WTC11 (cell line): ENCODE measurements around the gene YBX2. TPM values are rescaled to one million over a fixed set of nuclear protein-coding genes. Genes with fewer than 3 reads are reported as not detected.

Experiments
- CTCF ChIP-seq: fragments of 200-600 bp; IDR thresholded peaks from 2 replicates; pipeline ENCODE4 v1.8.0; 2022; ENCODE audit warnings: antibody characterized with exemption
- ESRRA ChIP-seq: sonication (generic); formaldehyde crosslinking; IDR thresholded peaks from 2 replicates; pipeline ENCODE4 v1.8.1; 2022; ENCODE audit warnings: mild to moderate bottlenecking, missing genetic modification reagents, borderline replicate concordance
- FOXP1 ChIP-seq: sonication (generic); formaldehyde crosslinking; IDR thresholded peaks from 2 replicates; pipeline ENCODE4 v1.8.0; 2022; ENCODE audit warnings: missing genetic modification reagents, mild to moderate bottlenecking, moderate library complexity, borderline replicate concordance
- GTF2I ChIP-seq: fragments of 250-450 bp; sonication (Bioruptor Pico); conservative IDR thresholded peaks from 2 replicates; pipeline ENCODE4 v1.4.0; 2021; ENCODE audit warnings: mild to moderate bottlenecking
- HMGA2 ChIP-seq: fragments of 250-450 bp; sonication (Bioruptor Pico); IDR thresholded peaks from 2 replicates; pipeline ENCODE4 v1.4.0; 2021; ENCODE audit warnings: mild to moderate bottlenecking, moderate library complexity
- IRF2 ChIP-seq: sonication (generic); formaldehyde crosslinking; IDR thresholded peaks from 2 replicates; pipeline ENCODE4 v1.8.0; 2022; ENCODE audit warnings: low read depth, missing genetic modification reagents, borderline replicate concordance
- JAZF1 ChIP-seq: fragments of 250-450 bp; sonication (Bioruptor Pico); IDR thresholded peaks from 2 replicates; pipeline ENCODE4 v1.9.0; 2021; ENCODE audit warnings: moderate library complexity, mild to moderate bottlenecking, inconsistent platforms
- KAT7 ChIP-seq: sonication (generic); formaldehyde crosslinking; IDR thresholded peaks from 2 replicates; pipeline ENCODE4 v1.8.1; 2023; ENCODE audit warnings: missing genetic modification reagents, mild to moderate bottlenecking, borderline replicate concordance
- NFATC4 ChIP-seq: fragments of 250-450 bp; sonication (Bioruptor Pico); IDR thresholded peaks from 2 replicates; pipeline ENCODE4 v1.9.0; 2021; ENCODE audit warnings: mild to moderate bottlenecking
- NFYB ChIP-seq: sonication (generic); formaldehyde crosslinking; conservative IDR thresholded peaks from 2 replicates; pipeline ENCODE4 v1.8.0; 2022; ENCODE audit warnings: low read depth, missing genetic modification reagents
- NR1H2 ChIP-seq: sonication (generic); formaldehyde crosslinking; IDR thresholded peaks from 2 replicates; pipeline ENCODE4 v1.9.0; 2021; ENCODE audit warnings: mild to moderate bottlenecking, moderate library complexity, missing genetic modification reagents
- NR3C1 ChIP-seq: sonication (generic); formaldehyde crosslinking; conservative IDR thresholded peaks from 2 replicates; pipeline ENCODE4 v1.8.1; 2023; ENCODE audit warnings: low read depth, mild to moderate bottlenecking, missing genetic modification reagents
- OVOL2 ChIP-seq: fragments of 250-450 bp; sonication (Bioruptor Pico); IDR thresholded peaks from 2 replicates; pipeline ENCODE4 v1.9.0; 2021; ENCODE audit warnings: mild to moderate bottlenecking, borderline replicate concordance
- PRRX2 ChIP-seq: fragments of 250-450 bp; sonication (Bioruptor Pico); IDR thresholded peaks from 2 replicates; pipeline ENCODE4 v1.8.0; 2021; ENCODE audit warnings: mild to moderate bottlenecking
- SMAD3 ChIP-seq: sonication (generic); formaldehyde crosslinking; IDR thresholded peaks from 2 replicates; pipeline ENCODE4 v1.8.0; 2022; ENCODE audit warnings: missing genetic modification reagents, mild to moderate bottlenecking, borderline replicate concordance
- STAT6 ChIP-seq: sonication (generic); formaldehyde crosslinking; conservative IDR thresholded peaks from 2 replicates; pipeline ENCODE4 v1.8.1; 2023; ENCODE audit warnings: mild to moderate bottlenecking, low read depth, missing genetic modification reagents, moderate library complexity
- TEAD4 ChIP-seq: sonication (generic); formaldehyde crosslinking; IDR thresholded peaks from 2 replicates; pipeline ENCODE4 v1.8.0; 2022; ENCODE audit warnings: mild to moderate bottlenecking, missing genetic modification reagents
- ZNF232 ChIP-seq: sonication (generic); formaldehyde crosslinking; IDR thresholded peaks from 2 replicates; pipeline ENCODE4 v1.8.0; 2022; ENCODE audit warnings: mild to moderate bottlenecking, missing genetic modification reagents
- ZNF317 ChIP-seq: sonication (generic); formaldehyde crosslinking; IDR thresholded peaks from 2 replicates; pipeline ENCODE4 v1.8.1; 2023; ENCODE audit warnings: low read depth, mild to moderate bottlenecking, moderate library complexity, missing genetic modification reagents, borderline replicate concordance
- ZNF416 ChIP-seq: fragments of 250-450 bp; sonication (Bioruptor Pico); IDR thresholded peaks from 2 replicates; pipeline ENCODE4 v1.9.0; 2021; ENCODE audit warnings: mild to moderate bottlenecking, inconsistent platforms
- total RNA-seq: library from RNA; stranded (reverse); gene quantifications from 3 replicates; pipeline ENCODE4 v1.2.3, GENCODE V29; 2021
- TF ChIP-seq, protein P1 (sequence below): sonication (generic); formaldehyde crosslinking; IDR thresholded peaks from 2 replicates; pipeline ENCODE4 v1.8.1; 2023; ENCODE audit warnings: mild to moderate bottlenecking, missing genetic modification reagents
- TF ChIP-seq, protein P2 (sequence below): sonication (generic); formaldehyde crosslinking; conservative IDR thresholded peaks from 2 replicates; pipeline ENCODE4 v1.8.1; 2022; ENCODE audit warnings: mild to moderate bottlenecking, missing genetic modification reagents
- TF ChIP-seq, protein P3 (sequence below): sonication (generic); formaldehyde crosslinking; IDR thresholded peaks from 2 replicates; pipeline ENCODE4 v1.8.1; 2022; ENCODE audit warnings: low read depth, missing genetic modification reagents, borderline replicate concordance
- TF ChIP-seq, protein P4 (sequence below): sonication (generic); formaldehyde crosslinking; IDR thresholded peaks from 2 replicates; pipeline ENCODE4 v1.8.1; 2022; ENCODE audit warnings: mild to moderate bottlenecking, moderate library complexity, missing genetic modification reagents
- TF ChIP-seq, protein P5 (sequence below): fragments of 250-450 bp; sonication (Bioruptor Pico); IDR thresholded peaks from 2 replicates; pipeline ENCODE4 v1.9.0; 2021; ENCODE audit warnings: mild to moderate bottlenecking, borderline replicate concordance

The YBX2 gene
- total RNA-seq, 1 experiment from 2014 or later, result 26.8 TPM

GRCh38 chr17:7314719-7315569, 20.5 kb upstream of the YBX2 start, which contains the start of gene GPS2 (continued):
- TF ChIP-seq, protein P1, sequence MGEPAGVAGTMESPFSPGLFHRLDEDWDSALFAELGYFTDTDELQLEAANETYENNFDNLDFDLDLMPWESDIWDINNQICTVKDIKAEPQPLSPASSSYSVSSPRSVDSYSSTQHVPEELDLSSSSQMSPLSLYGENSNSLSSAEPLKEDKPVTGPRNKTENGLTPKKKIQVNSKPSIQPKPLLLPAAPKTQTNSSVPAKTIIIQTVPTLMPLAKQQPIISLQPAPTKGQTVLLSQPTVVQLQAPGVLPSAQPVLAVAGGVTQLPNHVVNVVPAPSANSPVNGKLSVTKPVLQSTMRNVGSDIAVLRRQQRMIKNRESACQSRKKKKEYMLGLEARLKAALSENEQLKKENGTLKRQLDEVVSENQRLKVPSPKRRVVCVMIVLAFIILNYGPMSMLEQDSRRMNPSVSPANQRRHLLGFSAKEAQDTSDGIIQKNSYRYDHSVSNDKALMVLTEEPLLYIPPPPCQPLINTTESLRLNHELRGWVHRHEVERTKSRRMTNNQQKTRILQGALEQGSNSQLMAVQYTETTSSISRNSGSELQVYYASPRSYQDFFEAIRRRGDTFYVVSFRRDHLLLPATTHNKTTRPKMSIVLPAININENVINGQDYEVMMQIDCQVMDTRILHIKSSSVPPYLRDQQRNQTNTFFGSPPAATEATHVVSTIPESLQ (CRISPR knock-in tag), result no peak
- TF ChIP-seq KAT7 (CRISPR knock-in tag), result 0 out of 2 replicates have a peak, but pooled peaks have one; percentile 62
- TF ChIP-seq TEAD4 (CRISPR knock-in tag), result peak; percentile 44; the same call in 1 of the 2 replicates
- TF ChIP-seq, protein P2, sequence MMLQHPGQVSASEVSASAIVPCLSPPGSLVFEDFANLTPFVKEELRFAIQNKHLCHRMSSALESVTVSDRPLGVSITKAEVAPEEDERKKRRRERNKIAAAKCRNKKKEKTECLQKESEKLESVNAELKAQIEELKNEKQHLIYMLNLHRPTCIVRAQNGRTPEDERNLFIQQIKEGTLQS (CRISPR knock-in tag), result no peak
- TF ChIP-seq, protein P3, sequence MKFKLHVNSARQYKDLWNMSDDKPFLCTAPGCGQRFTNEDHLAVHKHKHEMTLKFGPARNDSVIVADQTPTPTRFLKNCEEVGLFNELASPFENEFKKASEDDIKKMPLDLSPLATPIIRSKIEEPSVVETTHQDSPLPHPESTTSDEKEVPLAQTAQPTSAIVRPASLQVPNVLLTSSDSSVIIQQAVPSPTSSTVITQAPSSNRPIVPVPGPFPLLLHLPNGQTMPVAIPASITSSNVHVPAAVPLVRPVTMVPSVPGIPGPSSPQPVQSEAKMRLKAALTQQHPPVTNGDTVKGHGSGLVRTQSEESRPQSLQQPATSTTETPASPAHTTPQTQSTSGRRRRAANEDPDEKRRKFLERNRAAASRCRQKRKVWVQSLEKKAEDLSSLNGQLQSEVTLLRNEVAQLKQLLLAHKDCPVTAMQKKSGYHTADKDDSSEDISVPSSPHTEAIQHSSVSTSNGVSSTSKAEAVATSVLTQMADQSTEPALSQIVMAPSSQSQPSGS (CRISPR knock-in tag), result no peak
- no peak for TF ChIP-seq IRF2
- TF ChIP-seq ZNF232 (CRISPR knock-in tag), result peak; percentile 76; the same call in 1 of the 2 replicates
- no peak for TF ChIP-seq HMGA2 (CRISPR knock-in tag)
- no peak for TF ChIP-seq CTCF
- no peak for TF ChIP-seq NR3C1 (CRISPR knock-in tag)
- no peak for TF ChIP-seq JAZF1
- TF ChIP-seq GTF2I (CRISPR knock-in tag), result no peak
- no peak for TF ChIP-seq ESRRA (CRISPR knock-in tag)
- TF ChIP-seq, protein P4, sequence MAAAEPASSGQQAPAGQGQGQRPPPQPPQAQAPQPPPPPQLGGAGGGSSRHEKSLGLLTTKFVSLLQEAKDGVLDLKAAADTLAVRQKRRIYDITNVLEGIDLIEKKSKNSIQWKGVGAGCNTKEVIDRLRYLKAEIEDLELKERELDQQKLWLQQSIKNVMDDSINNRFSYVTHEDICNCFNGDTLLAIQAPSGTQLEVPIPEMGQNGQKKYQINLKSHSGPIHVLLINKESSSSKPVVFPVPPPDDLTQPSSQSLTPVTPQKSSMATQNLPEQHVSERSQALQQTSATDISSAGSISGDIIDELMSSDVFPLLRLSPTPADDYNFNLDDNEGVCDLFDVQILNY (CRISPR knock-in tag), result peak; percentile 79; the same call in 1 of the 2 replicates
- no peak for TF ChIP-seq OVOL2
- peak; percentile 74; the same call in 1 of the 2 replicates for TF ChIP-seq ZNF416 (CRISPR knock-in tag)
- no peak for TF ChIP-seq STAT6 (CRISPR knock-in tag)
- TF ChIP-seq FOXP1 (CRISPR knock-in tag), result peak; percentile 71; the same call in 1 of the 2 replicates
- peak; percentile 88 for TF ChIP-seq SMAD3 (CRISPR knock-in tag)
- no peak for TF ChIP-seq ZNF317
- no peak for TF ChIP-seq NR1H2
- TF ChIP-seq, protein P5, sequence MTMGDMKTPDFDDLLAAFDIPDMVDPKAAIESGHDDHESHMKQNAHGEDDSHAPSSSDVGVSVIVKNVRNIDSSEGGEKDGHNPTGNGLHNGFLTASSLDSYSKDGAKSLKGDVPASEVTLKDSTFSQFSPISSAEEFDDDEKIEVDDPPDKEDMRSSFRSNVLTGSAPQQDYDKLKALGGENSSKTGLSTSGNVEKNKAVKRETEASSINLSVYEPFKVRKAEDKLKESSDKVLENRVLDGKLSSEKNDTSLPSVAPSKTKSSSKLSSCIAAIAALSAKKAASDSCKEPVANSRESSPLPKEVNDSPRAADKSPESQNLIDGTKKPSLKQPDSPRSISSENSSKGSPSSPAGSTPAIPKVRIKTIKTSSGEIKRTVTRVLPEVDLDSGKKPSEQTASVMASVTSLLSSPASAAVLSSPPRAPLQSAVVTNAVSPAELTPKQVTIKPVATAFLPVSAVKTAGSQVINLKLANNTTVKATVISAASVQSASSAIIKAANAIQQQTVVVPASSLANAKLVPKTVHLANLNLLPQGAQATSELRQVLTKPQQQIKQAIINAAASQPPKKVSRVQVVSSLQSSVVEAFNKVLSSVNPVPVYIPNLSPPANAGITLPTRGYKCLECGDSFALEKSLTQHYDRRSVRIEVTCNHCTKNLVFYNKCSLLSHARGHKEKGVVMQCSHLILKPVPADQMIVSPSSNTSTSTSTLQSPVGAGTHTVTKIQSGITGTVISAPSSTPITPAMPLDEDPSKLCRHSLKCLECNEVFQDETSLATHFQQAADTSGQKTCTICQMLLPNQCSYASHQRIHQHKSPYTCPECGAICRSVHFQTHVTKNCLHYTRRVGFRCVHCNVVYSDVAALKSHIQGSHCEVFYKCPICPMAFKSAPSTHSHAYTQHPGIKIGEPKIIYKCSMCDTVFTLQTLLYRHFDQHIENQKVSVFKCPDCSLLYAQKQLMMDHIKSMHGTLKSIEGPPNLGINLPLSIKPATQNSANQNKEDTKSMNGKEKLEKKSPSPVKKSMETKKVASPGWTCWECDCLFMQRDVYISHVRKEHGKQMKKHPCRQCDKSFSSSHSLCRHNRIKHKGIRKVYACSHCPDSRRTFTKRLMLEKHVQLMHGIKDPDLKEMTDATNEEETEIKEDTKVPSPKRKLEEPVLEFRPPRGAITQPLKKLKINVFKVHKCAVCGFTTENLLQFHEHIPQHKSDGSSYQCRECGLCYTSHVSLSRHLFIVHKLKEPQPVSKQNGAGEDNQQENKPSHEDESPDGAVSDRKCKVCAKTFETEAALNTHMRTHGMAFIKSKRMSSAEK (CRISPR knock-in tag), result 0 out of 2 replicates have a peak, but pooled peaks have one; percentile 65
- TF ChIP-seq NFYB (CRISPR knock-in tag), result no peak; the same call in 1 of the 2 replicates
- TF ChIP-seq NFATC4 (CRISPR knock-in tag), result no peak
- no peak for TF ChIP-seq PRRX2
